B cell (primary cell): ENCODE data around the gene EFHB.

Experiments
- CTCF ChIP-seq: fragments of 200-600 bp; IDR thresholded peaks from one replicate; pipeline ENCODE4 v1.8.0; 2022; ENCODE audit warnings: antibody characterized with exemption, mild to moderate bottlenecking
- EZH2 ChIP-seq: IDR thresholded peaks from 2 replicates; pipeline ENCODE4 v1.6.1; 2012; ENCODE audit warnings: borderline replicate concordance, low read depth, mild to moderate bottlenecking, moderate library complexity, low read length; ENCODE audit not compliant: insufficient read depth, poor library complexity, severe bottlenecking

DNA sequence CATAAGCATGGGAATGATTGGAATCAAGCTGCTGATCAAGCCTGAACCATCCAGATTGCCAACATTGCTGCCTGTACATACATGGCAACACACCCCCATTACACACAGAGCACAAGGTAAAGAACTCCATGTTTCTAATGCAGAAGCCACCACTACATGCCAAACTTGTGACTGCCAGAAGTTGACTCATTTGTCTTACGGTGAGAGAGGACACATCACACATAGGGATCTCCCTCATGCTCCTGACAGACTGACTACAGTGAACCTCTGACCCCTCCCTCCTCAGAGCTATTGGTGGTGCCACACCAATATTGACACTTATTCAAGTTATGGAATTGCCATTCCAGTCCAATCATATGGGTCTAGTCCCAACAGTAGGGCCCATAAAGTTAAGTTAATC, 42.3 kb downstream of the EFHB start:
- no peak for TF ChIP-seq CTCF
- no peak for TF ChIP-seq EZH2
